Stimulated activated CD4-positive, alpha-beta T cell treated with anti-CD3 and anti-CD28 coated beads, Interleukin-1b, Interleukin-23, amount 100 ng/mL, for 4 hours (primary cell): ENCODE measurements around the gene EPHA4.
A peak's percentile ranks its signal among the peaks of the same experiment; 100 is the strongest.

Experiments
- DNase-seq, 2 donors: peaks; one replicate each; pipeline ENCODE4 v3.0.0-alpha.2; 2020; ENCODE audit warnings: low read depth in 2 of 2

Gene EPHA4

GRCh38 chr2:221571551-221572218 lies 419 bp downstream of the EPHA4 start:
- peak in 1 of 2 donors; percentile 14 for DNase-seq

GRCh38 chr2:221571025-221571550 lies 1.0 kb downstream of the EPHA4 start:
- DNase-seq: peak in 1 of 2 donors; percentile 13

DNA sequence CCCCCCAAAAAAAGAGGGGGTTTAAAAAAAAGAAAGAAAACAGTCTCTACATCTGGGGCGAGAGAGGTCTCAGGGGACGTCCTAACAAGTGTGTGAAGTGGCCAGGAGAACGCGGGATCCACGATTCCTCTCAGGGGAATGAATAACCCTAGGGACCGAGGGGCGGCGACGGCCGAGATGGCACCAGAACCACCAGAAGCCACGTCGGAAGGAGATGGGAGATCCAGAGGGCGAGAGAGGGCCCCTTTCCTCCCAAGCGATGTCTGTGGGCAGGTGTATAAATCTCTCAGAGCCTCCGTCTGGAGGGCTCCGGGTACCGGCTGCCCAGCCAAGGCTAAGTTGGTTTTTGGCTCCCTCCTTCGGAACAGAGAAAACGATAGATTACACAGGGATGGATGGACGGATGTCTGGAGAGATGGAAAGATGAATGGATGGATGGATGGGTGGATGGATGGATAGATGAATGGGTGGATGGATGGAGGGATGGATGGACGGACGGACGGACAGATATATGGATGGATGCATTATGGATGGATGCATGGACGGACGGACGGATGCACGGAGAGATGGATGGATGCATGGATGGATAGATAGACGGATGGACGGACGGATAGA lies 1.7 kb downstream of the EPHA4 start:
- no peak for DNase-seq

GRCh38 chr2:221569871-221570270 lies 2.2 kb downstream of the EPHA4 start:
- DNase-seq: no peak

- DNase-seq: no peak
Measured at GRCh38 chr2:221569425-221569845, 2.7 kb downstream of the EPHA4 start.

GRCh38 chr2:221568299-221568698 lies 3.8 kb downstream of the EPHA4 start:
- no peak for DNase-seq

- DNase-seq: no peak
Measured at GRCh38 chr2:221567809-221568208, 4.3 kb downstream of the EPHA4 start.

- no peak for DNase-seq
Measured at GRCh38 chr2:221567231-221567760, 4.8 kb downstream of the EPHA4 start.

GRCh38 chr2:221563270-221563985 lies 8.7 kb downstream of the EPHA4 start:
- no peak for DNase-seq

GRCh38 chr2:221562226-221562625 lies 9.9 kb downstream of the EPHA4 start:
- no peak for DNase-seq

- DNase-seq: no peak
Measured at GRCh38 chr2:221561770-221562169, 10.3 kb downstream of the EPHA4 start.

DNA sequence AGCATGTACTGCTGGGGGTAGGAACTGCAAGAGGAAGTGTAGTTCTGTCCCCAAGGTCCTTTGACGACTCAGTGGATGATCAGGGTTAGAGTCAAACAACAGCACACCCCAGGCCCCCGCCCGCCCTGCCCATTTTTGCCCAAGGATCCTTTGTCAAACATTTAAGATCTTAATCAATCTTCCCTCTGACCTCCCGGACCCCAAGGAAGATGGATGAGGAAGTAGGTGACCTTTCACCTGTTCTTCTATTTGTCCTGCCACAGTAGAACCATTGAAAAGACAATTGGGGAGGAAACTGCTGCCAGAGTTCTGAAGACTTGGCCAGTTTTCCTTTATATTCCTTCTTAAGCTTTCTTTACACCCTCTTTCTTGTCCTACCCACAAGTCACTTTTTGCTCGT lies 12.1 kb downstream of the EPHA4 start:
- no peak for DNase-seq

- DNase-seq: no peak
Measured at GRCh38 chr2:221558107-221558506, 14.0 kb downstream of the EPHA4 start.

DNA sequence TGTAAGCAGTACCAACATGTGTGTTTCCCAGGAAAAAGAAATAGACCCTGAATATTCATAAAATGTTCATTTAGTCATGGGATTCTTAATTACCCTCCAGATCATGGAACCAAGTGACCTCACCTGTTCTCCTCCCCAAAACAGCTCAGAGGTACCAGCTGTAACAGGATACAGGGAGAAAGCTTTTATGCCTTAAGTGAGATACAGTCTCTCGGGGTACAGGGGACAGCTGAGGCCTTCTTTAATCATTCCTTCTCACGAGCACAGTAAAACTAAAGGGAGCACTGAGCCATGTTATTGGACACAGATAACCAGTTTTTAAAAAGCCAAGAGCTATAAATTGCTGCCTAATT lies 16.6 kb downstream of the EPHA4 start:
- no peak for DNase-seq

DNA sequence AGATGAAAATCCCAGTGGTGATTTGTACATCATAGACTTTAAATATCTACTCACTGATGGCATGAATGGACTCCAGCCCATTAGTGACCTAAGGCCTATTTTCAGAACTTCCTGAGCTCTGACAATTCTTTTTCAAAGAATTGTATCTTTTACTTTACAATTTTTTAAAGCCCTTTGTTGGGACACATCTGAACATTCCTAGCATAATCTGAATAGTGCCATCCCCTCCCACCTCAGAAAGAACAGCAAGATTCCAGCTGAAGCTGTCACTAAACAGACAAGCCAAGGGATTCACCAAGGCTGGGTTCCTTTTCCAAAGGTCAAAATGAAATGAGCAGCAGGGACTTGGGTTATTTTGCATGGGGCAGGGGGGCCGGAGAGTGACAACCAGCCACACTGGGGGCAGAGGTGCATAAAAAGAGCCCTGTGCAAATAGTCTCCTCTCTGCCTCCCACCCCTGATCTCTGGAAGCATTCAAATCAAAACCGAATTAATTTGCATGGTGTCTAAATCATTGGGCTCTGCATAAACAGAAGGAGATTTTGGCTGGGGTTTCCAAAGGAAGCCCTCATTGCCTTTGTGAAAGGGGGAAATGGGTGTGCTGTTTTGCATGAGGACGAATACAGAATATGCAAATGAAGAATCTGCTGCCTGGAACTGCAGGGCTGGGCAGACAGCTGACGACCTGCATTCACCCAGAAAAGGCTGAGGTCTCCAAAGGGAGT lies 17.2 kb downstream of the EPHA4 start:
- DNase-seq: no peak

DNA sequence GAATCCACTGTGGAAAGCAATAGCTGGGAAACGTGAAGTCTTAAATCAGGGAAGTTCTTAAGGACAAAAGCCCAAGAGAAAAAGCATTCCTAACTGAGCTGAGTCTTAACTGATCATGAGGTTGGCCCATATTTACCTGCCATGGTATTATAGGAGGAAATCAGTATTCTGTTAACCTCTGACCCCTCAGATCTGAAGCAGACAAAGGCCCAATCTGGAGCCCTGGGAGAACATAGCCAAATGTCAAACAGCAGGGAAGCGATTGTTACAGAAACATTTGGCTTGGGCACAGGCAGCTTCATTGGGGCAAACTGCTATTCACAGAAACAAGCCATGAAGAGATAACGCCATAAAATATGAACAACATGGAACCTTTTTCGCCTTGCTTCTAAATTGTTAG lies 18.8 kb downstream of the EPHA4 start:
- DNase-seq: no peak

DNA sequence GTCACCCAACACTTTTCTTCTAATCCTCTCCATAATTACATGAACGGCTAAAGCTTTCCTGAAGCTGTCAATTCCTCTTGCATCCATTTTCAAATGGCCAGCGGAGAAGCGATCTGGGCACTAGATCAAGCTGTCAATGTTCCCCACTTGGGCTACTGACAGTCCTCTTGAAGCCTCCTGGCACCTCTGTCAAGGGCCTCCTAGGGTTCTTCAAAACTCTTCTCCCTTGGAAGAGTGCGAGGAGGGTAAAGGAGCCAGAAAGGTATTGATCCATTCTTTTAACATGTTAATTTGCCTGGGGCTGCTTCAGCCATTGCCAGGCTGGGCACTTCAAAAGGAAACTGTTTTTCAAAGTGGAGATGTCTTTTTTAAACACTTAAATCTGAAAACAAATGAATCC lies 19.8 kb downstream of the EPHA4 start:
- no peak for DNase-seq

GRCh38 chr2:221551864-221552263 lies 20.2 kb downstream of the EPHA4 start:
- no peak for DNase-seq

DNA sequence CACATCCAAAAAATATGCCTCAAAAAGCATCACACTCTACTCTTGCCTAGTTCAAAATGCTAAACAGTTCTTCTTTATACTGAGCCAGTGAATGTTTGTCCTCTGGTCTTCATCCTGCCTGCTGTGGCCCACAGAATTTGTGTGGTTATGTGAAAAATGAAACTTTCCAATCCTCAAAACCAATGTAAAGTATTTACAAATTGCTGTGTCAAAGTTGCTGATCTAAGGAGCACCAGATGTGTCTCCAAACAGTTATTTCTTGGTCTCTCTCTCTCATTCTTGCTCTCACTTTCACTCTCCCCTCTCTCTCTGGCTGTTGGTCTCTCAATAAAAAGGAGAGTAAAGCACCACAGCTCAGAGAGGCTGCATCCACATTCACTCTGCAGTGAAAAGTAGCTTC lies 23.0 kb downstream of the EPHA4 start:
- no peak for DNase-seq

- no peak for DNase-seq
Measured at GRCh38 chr2:221546505-221547225, 25.4 kb downstream of the EPHA4 start.

- no peak for DNase-seq
Measured at GRCh38 chr2:221541131-221541735, 30.9 kb downstream of the EPHA4 start.
